ENCODE data around the gene FHIT. TPM values are rescaled to one million over a fixed set of nuclear protein-coding genes. Genes with fewer than 3 reads are reported as not detected.

FHIT gene
- total RNA-seq, 4 donors from 2014 or later: 4.6 to 6.1 (median 5.7) TPM

- H3K36me3 ChIP-seq: no peaks in the 10 kb centered on the region
- 95% methylated on average over 3 of the region's 3 CpGs for WGBS
- no peak overlapping the region for H3K4me3 ChIP-seq
- H3K9me3 ChIP-seq: no peaks in the 10 kb centered on the region
- intact Hi-C loops (cut with DNase I): no loop called here
- no peaks in the 10 kb centered on the region for H3K4me1 ChIP-seq
- TF ChIP-seq EP300 (IDR thresholded peaks at IDR 0.05): no peak
- no peak for TF ChIP-seq POLR2AphosphoS5 (IDR thresholded peaks at IDR 0.05)
- TF ChIP-seq POLR2A (IDR thresholded peaks at IDR 0.05; ENCODE audit: low read depth): no peak
- no peak for TF ChIP-seq CTCF (IDR thresholded peaks at IDR 0.05)
- no peak overlapping the region for H3K27ac ChIP-seq (replicated peaks in 1 of 4)
- no peak for DNase-seq (ENCODE audit: extremely low spot score)
- no peaks in the 10 kb centered on the region for H3K27me3 ChIP-seq
Observed at GRCh38 chr3:60557122-60557521, 694.1 kb downstream of the FHIT start.

GRCh38 chr3:60555686-60556354 is 695.4 kb downstream of the FHIT start:
- Histone ChIP-seq H3K27ac (replicated peaks in 1 of 4) (no peak overlapping the region), H3K27me3 (no peaks in the 10 kb centered on the region), H3K9me3 (no peaks in the 10 kb centered on the region), H3K36me3 (no peaks in the 10 kb centered on the region), H3K4me1 (no peaks in the 10 kb centered on the region), H3K4me3 (no peak overlapping the region)
- no peak for TF ChIP-seq POLR2AphosphoS5 (IDR thresholded peaks at IDR 0.05)
- WGBS: 47% methylated on average over 4 of the region's 4 CpGs
- intact Hi-C loops (cut with DNase I): no loop called here
- no peak for DNase-seq (ENCODE audit: extremely low spot score)

- H3K4me3 ChIP-seq: no peak overlapping the region
- no peaks in the 10 kb centered on the region for H3K36me3 ChIP-seq
- H3K4me1 ChIP-seq: no peaks in the 10 kb centered on the region
- TF ChIP-seq POLR2AphosphoS5 (IDR thresholded peaks at IDR 0.05) (no peak), POLR2A (IDR thresholded peaks at IDR 0.05; ENCODE audit: low read depth) (no peak), CTCF (IDR thresholded peaks at IDR 0.05) (no peak), EP300 (IDR thresholded peaks at IDR 0.05) (no peak)
- 95% methylated on average over 3 of the region's 3 CpGs for WGBS
- DNase-seq (ENCODE audit: extremely low spot score): no peak
- H3K27me3 ChIP-seq: no peaks in the 10 kb centered on the region
- no peaks in the 10 kb centered on the region for H3K9me3 ChIP-seq
- H3K27ac ChIP-seq (replicated peaks in 1 of 4): no peak overlapping the region
- intact Hi-C loops (cut with DNase I): no loop called here
Observed at GRCh38 chr3:60553144-60553543, 698.1 kb downstream of the FHIT start.

GRCh38 chr3:60552581-60552980 is 698.7 kb downstream of the FHIT start:
- Histone ChIP-seq H3K4me3 (no peak overlapping the region), H3K27me3 (no peaks in the 10 kb centered on the region), H3K27ac (replicated peaks in 1 of 4) (no peak overlapping the region), H3K4me1 (no peaks in the 10 kb centered on the region), H3K36me3 (no peaks in the 10 kb centered on the region), H3K9me3 (no peaks in the 10 kb centered on the region)
- TF ChIP-seq CTCF (IDR thresholded peaks at IDR 0.05): no peak
- TF ChIP-seq EP300 (IDR thresholded peaks at IDR 0.05): no peak
- TF ChIP-seq POLR2A (IDR thresholded peaks at IDR 0.05; ENCODE audit: low read depth): no peak
- no peak for TF ChIP-seq POLR2AphosphoS5 (IDR thresholded peaks at IDR 0.05)
- no peak for DNase-seq (ENCODE audit: extremely low spot score)
- intact Hi-C loops (cut with DNase I): no loop called here
- 76% methylated on average over 2 of the region's 2 CpGs for WGBS

GRCh38 chr3:60551455-60552209 is 699.6 kb downstream of the FHIT start:
- H3K27me3 ChIP-seq: no peaks in the 10 kb centered on the region
- H3K36me3 ChIP-seq: no peaks in the 10 kb centered on the region
- H3K4me3 ChIP-seq: no peak overlapping the region
- DNase-seq (ENCODE audit: extremely low spot score): no peak
- intact Hi-C loops (cut with DNase I): no loop called here
- no peaks in the 10 kb centered on the region for H3K9me3 ChIP-seq
- H3K27ac ChIP-seq (replicated peaks in 1 of 4): no peak overlapping the region
- WGBS: 90% methylated on average over 2 of the region's 5 CpGs
- TF ChIP-seq POLR2A (IDR thresholded peaks at IDR 0.05; ENCODE audit: low read depth) (no peak), EP300 (IDR thresholded peaks at IDR 0.05) (no peak), CTCF (IDR thresholded peaks at IDR 0.05) (no peak), POLR2AphosphoS5 (IDR thresholded peaks at IDR 0.05) (no peak)
- no peaks in the 10 kb centered on the region for H3K4me1 ChIP-seq

All from esophagus muscularis mucosa (tissue), 4 donors.